Limb (tissue), 2 donors: Measurements from ENCODE around the gene ZNF407.
"Not testable (repeated sequence)": the region's sequence is repeated elsewhere in the genome, so short reads cannot be mapped to it uniquely, and the experiment has no call there.

ENCODE experiments used
- DNase-seq, 2 donors: peaks; one replicate each; pipeline ENCODE4 v3.0.0-alpha.2; 2016; ENCODE audit errors: extremely low spot score in 2 of 2

ZNF407 gene

GRCh38 chr18:74597662-74598349, at the start of gene ZNF407:
Gene ZNF407, plus strand, starts transcription at chr18:74597870. Its CDS starts 33,150 bp downstream, at chr18:74631020.
- peak; percentile 92 to 96 for DNase-seq

DNA sequence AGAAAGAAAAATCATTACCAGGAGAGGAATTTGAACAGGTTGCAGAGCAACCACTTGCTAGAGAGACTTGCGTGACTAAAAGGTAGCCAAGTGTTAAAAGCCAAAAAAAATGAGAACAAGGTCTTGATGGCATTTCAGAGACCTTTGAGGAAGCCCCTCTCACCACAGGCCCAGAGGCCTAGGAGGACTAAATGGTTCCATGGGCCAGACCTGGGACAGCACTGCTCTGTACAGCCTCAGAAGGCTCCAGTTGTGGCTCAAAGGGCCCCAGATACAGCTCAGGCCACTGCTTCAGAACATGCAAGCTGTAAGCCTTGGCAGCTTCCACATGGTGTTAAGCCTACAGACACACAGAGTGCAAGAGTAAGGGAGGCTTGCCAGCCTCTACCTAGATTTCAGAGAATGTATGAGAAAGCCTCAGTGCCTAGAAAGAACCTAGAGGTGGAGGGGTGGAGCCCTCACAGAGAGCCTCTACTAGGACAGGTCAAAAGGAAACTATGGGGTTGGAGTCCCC, 48.0 kb upstream of the ZNF407 start:
- no peak for DNase-seq

- DNase-seq = no peak
These were observed 46.8 kb upstream of the ZNF407 start for GRCh38 chr18:74550886-74551285.

DNA sequence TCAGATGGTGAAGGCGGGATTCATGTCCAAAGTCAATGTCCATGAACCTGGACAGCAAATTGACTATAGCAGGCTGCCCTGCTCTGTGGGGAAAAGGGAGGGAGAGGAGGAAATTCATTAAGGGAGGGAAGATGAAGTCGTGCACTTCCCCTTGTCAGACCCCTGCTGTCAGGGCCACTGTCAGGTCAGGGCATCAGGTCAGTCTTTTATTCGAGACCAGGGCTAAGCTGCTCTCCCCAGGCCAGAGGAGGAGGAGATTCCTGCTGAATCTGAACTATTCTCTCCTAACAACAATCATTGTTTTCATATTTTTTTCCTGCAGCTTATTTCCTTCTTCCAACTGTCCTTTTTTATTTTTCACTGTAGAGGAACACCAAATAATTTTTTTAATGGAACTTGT, 46.2 kb upstream of the ZNF407 start:
- DNase-seq = no peak

GRCh38 chr18:74551936-74552555, 45.6 kb upstream of the ZNF407 start:
- DNase-seq = peak; percentile 85 to 88

DNA sequence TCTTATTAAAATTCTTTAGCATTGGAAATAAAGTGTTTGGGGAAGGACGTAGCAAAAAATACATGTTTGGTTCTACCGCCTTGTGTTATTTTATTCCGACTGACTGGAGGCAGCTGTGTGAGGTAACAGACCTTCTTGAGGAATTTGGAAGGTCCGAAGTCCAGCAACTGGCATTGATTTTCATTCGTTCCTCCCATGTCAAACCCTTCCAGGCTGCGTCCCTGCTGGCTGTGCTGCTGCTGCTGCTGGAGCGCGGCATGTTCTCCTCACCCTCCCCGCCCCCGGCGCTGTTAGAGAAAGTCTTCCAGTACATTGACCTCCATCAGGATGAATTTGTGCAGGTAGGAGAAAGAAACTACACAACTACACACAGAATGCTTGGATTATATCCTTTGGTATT, 41.5 kb upstream of the ZNF407 start:
- DNase-seq = no peak

- no peak for DNase-seq
These were observed 39.6 kb upstream of the ZNF407 start for GRCh38 chr18:74558096-74558495.

- no peak for DNase-seq
These were observed 35.4 kb upstream of the ZNF407 start for GRCh38 chr18:74562131-74562730.

- no peak for DNase-seq
These were observed 34.9 kb upstream of the ZNF407 start for GRCh38 chr18:74562775-74563174.

GRCh38 chr18:74563999-74564398, 33.7 kb upstream of the ZNF407 start:
- no peak for DNase-seq

DNA sequence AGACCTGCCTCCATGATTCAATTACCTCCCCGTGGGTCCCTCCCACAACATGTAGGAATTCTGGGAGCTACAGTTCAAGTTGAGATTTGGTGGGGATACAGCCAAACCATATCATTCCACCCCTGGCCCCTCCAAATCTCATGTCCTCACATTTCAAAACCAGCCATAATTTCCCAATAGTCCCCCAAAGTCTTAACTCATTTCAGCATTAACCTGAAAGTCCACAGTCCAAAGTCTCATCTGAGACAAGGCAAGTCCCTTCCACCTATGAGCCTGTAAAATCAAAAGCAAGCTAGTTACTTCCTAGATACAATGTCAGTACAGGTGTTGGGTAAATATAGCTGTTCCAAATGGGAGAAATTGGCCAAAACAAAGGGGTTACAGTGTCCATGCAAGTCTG, 32.5 kb upstream of the ZNF407 start:
- not testable (repeated sequence) for DNase-seq

- DNase-seq = not testable (repeated sequence)
These were observed 31.7 kb upstream of the ZNF407 start for GRCh38 chr18:74565993-74566392.

- DNase-seq = no peak
These were observed 29.8 kb upstream of the ZNF407 start for GRCh38 chr18:74567822-74568221.

GRCh38 chr18:74569401-74569800, 28.3 kb upstream of the ZNF407 start:
- no peak for DNase-seq

- no peak for DNase-seq
These were observed 27.4 kb upstream of the ZNF407 start for GRCh38 chr18:74570266-74570665.

- no peak for DNase-seq
These were observed 25.6 kb upstream of the ZNF407 start for GRCh38 chr18:74571895-74572680.

DNA sequence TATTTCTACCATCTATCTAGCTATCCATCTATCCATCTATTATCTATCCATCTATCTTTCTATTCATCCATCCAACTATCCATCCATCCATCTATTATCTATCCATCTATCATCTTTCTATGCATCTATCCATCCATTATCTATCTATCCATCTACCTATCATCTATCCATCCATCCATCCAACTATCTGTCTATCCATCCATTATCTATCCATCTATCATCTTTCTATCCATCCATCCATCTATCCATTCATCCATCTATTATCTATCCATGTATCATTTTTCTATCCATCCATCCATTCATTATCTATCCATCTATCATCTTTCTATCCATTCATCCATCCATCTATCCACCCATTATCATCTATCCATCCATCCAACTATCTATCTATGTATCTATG, 24.6 kb upstream of the ZNF407 start:
- DNase-seq = no peak

DNA sequence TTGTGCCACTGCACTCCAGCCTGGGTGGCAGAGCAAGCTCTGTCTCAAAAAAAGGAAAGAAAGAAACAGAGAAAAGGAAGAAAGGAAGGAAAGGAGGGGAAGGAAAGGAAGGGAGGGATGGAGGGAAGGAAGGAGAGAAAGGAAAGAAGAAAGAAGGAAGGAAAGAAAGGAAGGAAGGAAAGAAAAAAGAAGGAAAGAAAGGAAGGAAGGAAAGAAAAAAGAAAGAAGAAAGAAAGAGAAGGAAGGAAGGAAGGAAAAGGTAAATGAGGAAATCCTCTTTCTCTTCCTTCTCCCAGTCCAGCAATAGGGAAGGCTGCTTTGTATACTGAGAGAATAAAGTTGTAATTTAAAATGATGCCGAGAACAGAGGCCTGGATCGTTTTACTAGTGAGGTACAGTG, 22.8 kb upstream of the ZNF407 start:
- DNase-seq = no peak

DNA sequence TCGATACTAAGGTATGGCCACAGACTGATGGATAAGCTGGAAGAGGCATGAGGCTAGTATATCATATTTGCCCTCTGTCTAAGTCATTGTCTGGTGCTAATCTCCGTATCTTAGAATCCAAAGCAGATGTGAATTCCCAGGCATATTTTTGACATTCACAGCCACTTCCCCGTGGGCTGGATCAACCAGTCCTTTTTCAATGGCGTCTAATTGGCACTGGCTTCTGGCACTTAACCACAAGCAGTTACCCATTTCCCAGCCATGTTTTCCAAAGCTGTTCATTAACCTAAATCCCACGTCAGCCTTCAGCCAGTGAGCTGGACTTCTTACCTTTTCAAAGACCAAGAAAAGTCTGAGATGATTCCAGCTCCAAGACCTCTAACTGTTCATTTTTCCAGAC, 20.7 kb upstream of the ZNF407 start:
- DNase-seq = no peak

DNA sequence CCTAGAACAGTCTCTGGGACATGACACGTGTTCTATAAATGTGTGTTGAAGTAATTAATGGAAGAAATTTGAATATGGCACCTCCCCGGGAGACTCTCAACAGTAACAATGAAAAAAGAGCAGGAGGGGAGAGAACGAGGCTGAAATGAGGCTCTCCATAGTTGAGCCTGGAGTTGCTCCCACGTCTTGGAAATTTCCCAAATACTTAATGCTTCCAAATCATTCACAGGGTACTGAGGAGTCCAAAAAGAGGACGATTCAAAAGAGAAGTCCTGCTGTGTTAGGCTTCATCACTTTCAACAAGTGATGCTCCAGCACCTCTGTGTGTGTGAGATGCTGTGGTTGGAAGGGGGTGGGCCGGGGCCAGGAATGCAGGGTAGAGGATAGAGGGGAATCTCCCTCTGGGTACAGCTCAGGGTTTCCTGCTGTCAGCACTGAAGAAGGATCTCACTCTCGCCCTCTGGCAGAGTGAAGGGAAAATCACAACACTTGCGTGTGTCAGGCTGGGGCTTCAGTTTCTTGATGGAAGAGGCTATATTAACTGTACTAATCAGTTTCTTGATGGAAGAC, 18.1 kb upstream of the ZNF407 start:
- no peak for DNase-seq

- DNase-seq = no peak
These were observed 15.0 kb upstream of the ZNF407 start for GRCh38 chr18:74582642-74583041.

GRCh38 chr18:74587441-74587840, 10.2 kb upstream of the ZNF407 start:
- no peak for DNase-seq
